KBM-7 (cell line): ENCODE measurements around the gene PRAMEF1.
"Not testable (repeated sequence)": the region's sequence is repeated elsewhere in the genome, so short reads cannot be mapped to it uniquely, and the experiment has no call there.

Source experiments
- DNase-seq: peaks from one replicate; pipeline ENCODE4 v3.0.0-alpha.2; 2015
- in situ Hi-C: fragments of 300-500 bp; cut with MboI; formaldehyde crosslinking; loops from 2 replicates; pipeline ENCODE4 v1.14.3; 2020; ENCODE audit warnings: low sequenced_read_pairs, low pct_unique_long_range_greater_than_20kb, mixed read lengths

The PRAMEF1 gene

GRCh38 chr1:12791097-12791496 is at the start of gene PRAMEF1:
Gene PRAMEF1, plus strand, starts transcription at chr1:12791397. Its CDS starts 1,831 bp downstream, at chr1:12793228.
- DNase-seq, in situ Hi-C loops: not testable (repeated sequence)

GRCh38 chr1:12741946-12742345 is 49.3 kb upstream of the PRAMEF1 start:
- in situ Hi-C loops, result no loop called here
- DNase-seq, result no peak

- in situ Hi-C loops, result no loop called here
- DNase-seq, result no peak
Observed at GRCh38 chr1:12745126-12745991, 45.8 kb upstream of the PRAMEF1 start.

- in situ Hi-C loops, result no loop called here
- no peak for DNase-seq
Observed at GRCh38 chr1:12745992-12746323, 45.2 kb upstream of the PRAMEF1 start, which contains the start of gene CFAP107. Gene CFAP107, plus strand, starts transcription at chr1:12746200. Its CDS starts 231 bp downstream, at chr1:12746431.

GRCh38 chr1:12748778-12749355 is 42.3 kb upstream of the PRAMEF1 start:
- in situ Hi-C loops, result no loop called here
- no peak for DNase-seq

GRCh38 chr1:12754738-12755137 is 36.5 kb upstream of the PRAMEF1 start:
- in situ Hi-C loops, result loop anchor here (25.0 kb wide), 1 partner anchor 467 kb away; no protein-coding TSS in a partner anchor
- DNase-seq, result no peak

GRCh38 chr1:12756273-12756672 is 34.9 kb upstream of the PRAMEF1 start:
- no peak for DNase-seq
- in situ Hi-C loops, result loop anchor here (25.0 kb wide), 1 partner anchor 469 kb away; no protein-coding TSS in a partner anchor

- in situ Hi-C loops, result loop anchor here (25.0 kb wide), 1 partner anchor 470 kb away; no protein-coding TSS in a partner anchor
- no peak for DNase-seq
Observed at GRCh38 chr1:12756768-12757413, 34.3 kb upstream of the PRAMEF1 start.

- no peak for DNase-seq
- in situ Hi-C loops, result loop anchor here (25.0 kb wide), 1 partner anchor 471 kb away; no protein-coding TSS in a partner anchor
Observed at GRCh38 chr1:12757836-12758235, 33.4 kb upstream of the PRAMEF1 start.

GRCh38 chr1:12760256-12760795 is 30.9 kb upstream of the PRAMEF1 start:
- DNase-seq, result no peak
- in situ Hi-C loops, result loop anchor here (25.0 kb wide), 1 partner anchor 473 kb away; no protein-coding TSS in a partner anchor

- DNase-seq, result no peak
- in situ Hi-C loops, result loop anchor here (25.0 kb wide), 1 partner anchor 474 kb away; no protein-coding TSS in a partner anchor
Observed at GRCh38 chr1:12761781-12762180, 29.4 kb upstream of the PRAMEF1 start.

GRCh38 chr1:12762766-12763165 is 28.4 kb upstream of the PRAMEF1 start:
- in situ Hi-C loops, result loop anchor here (25.0 kb wide), 1 partner anchor 475 kb away; no protein-coding TSS in a partner anchor
- DNase-seq, result no peak

- no peak for DNase-seq
- in situ Hi-C loops, result loop anchor here (25.0 kb wide), 1 partner anchor 476 kb away; no protein-coding TSS in a partner anchor
Observed at GRCh38 chr1:12763479-12763878, 27.7 kb upstream of the PRAMEF1 start.

- no peak for DNase-seq
- in situ Hi-C loops, result loop anchor here (25.0 kb wide), 1 partner anchor 477 kb away; no protein-coding TSS in a partner anchor
Observed at GRCh38 chr1:12764016-12764415, 27.2 kb upstream of the PRAMEF1 start.

GRCh38 chr1:12769031-12769430 is 22.2 kb upstream of the PRAMEF1 start:
- DNase-seq, result no peak
- in situ Hi-C loops, result loop anchor here (25.0 kb wide), 1 partner anchor 482 kb away; no protein-coding TSS in a partner anchor

- in situ Hi-C loops, result loop anchor here (25.0 kb wide), 1 partner anchor 483 kb away; no protein-coding TSS in a partner anchor
Observed at GRCh38 chr1:12769976-12770505, 21.2 kb upstream of the PRAMEF1 start.

GRCh38 chr1:12770620-12771019 is 20.6 kb upstream of the PRAMEF1 start:
- DNase-seq, result no peak
- in situ Hi-C loops, result loop anchor here (25.0 kb wide), 1 partner anchor 483 kb away; no protein-coding TSS in a partner anchor

More at GRCh38 chr1:12769976-12770505, 21.2 kb upstream of the PRAMEF1 start:
- no peak for DNase-seq

- no peak for DNase-seq
- in situ Hi-C loops, result loop anchor here (25.0 kb wide), 1 partner anchor 484 kb away; no protein-coding TSS in a partner anchor
Observed at GRCh38 chr1:12771186-12771585, 20.0 kb upstream of the PRAMEF1 start.
